ENCODE data around the gene HK1. TPM values are rescaled to one million over a fixed set of nuclear protein-coding genes. Genes with fewer than 3 reads are reported as not detected.

Gene HK1
- total and polyA plus RNA-seq, 2 of the 13 experiments (the other 11 are each of a cell fraction or from before 2014, with no cell fraction given): 0.29 to 1.5 TPM

GRCh38 chr10:69315610-69316312, 37.5 kb downstream of the HK1 start:
- Histone ChIP-seq H4K20me1 (ENCODE audit: insufficient read depth, low read length) (no peaks in the 10 kb centered on the region), H3K27ac (ENCODE audit: extremely low read length, insufficient read depth, low read length) (no peak overlapping the region), H3K4me1 (ENCODE audit: insufficient read depth, low read length) (0 out of 2 replicates have a peak, but pooled peaks cover 12% of the 10 kb centered on the region), H3K27me3 (ENCODE audit: control insufficient read depth in 1 of 2, insufficient read depth in 2 of 2, low read length in 2 of 2) (peaks cover 3 to 47% of the 10 kb centered on the region in 2 experiments; a peak in 4 of 5 replicates), H3K36me3 (replicated peaks in 1 of 2; ENCODE audit: control insufficient read depth in 1 of 2, insufficient read depth in 2 of 2, low read length in 2 of 2) (no peaks in the 10 kb centered on the region), H3K9me3 (ENCODE audit: low read length) (no peaks in the 10 kb centered on the region), H3K9ac (ENCODE audit: insufficient read depth, low read depth, low read length) (no peak overlapping the region), H2AFZ (ENCODE audit: low read length) (no peak overlapping the region), H3K79me2 (ENCODE audit: insufficient read depth, low read length) (no peaks in the 10 kb centered on the region), H3K4me3 (replicated peaks in 1 of 3; ENCODE audit: insufficient read depth in 1 of 3, low read depth in 2 of 3, low read length in 3 of 3) (no peak overlapping the region), H3K4me2 (ENCODE audit: low read depth, low read length) (no peak overlapping the region)
- ChIA-PET POLR2A (no interaction called here), CTCF (ENCODE audit: low intra/inter-chr PET ratio, low total read pairs) (no interaction called here)
- in situ Hi-C loops (cut with HindIII; ENCODE audit: extremely low pct_ligation_motif_present, low pct_unique_long_range_greater_than_20kb): no loop called here
- intact Hi-C loops (cut with micrococcal nuclease; ENCODE audit: unreplicated experiment): no loop called here
- DNase-seq (ENCODE audit: low spot score): no peak
- no peak for ATAC-seq
- 71% methylated on average over 6 of the region's 6 CpGs for WGBS (ENCODE audit: low lambda C conversion rate)
- no TSS peak for BruUV-seq (replicated peaks)
- no peak for FAIRE-seq
- TF ChIP-seq ZNF136 (CRISPR knock-in tag; IDR thresholded peaks at IDR 0.05; ENCODE audit: low read depth): no peak
- no peak for TF ChIP-seq ZNF101 (CRISPR knock-in tag; IDR thresholded peaks at IDR 0.05; ENCODE audit: borderline replicate concordance, low read depth)
- TF ChIP-seq ZNF644 (CRISPR knock-in tag; IDR thresholded peaks at IDR 0.05; ENCODE audit: low read depth): no peak
- no peak for TF ChIP-seq ZNF543 (CRISPR knock-in tag; IDR thresholded peaks at IDR 0.05)
- TF ChIP-seq ZNF343 (CRISPR knock-in tag; IDR thresholded peaks at IDR 0.05): no peak
- no peak for TF ChIP-seq PRDM10 (CRISPR knock-in tag; IDR thresholded peaks at IDR 0.05; ENCODE audit: low read depth)
- TF ChIP-seq MBD4 (IDR thresholded peaks at IDR 0.05; ENCODE audit: borderline replicate concordance, low read length): no peak
- no peak for TF ChIP-seq ZNF768 (CRISPR knock-in tag; IDR thresholded peaks at IDR 0.05)
- no peak for TF ChIP-seq CENPT (CRISPR knock-in tag; IDR thresholded peaks at IDR 0.05; ENCODE audit: low read depth)
- TF ChIP-seq ATAD3A (CRISPR knock-in tag; IDR thresholded peaks at IDR 0.05): no peak
- TF ChIP-seq RBAK (CRISPR knock-in tag; IDR thresholded peaks at IDR 0.05): no peak
- TF ChIP-seq ZUFSP (CRISPR knock-in tag; IDR thresholded peaks at IDR 0.05; ENCODE audit: borderline replicate concordance): no peak
- no peak for TF ChIP-seq HNRNPLL (IDR thresholded peaks at IDR 0.05; ENCODE audit: low read depth, low read length, poor library complexity, severe bottlenecking)
- no peak for TF ChIP-seq ZSCAN21 (CRISPR knock-in tag; IDR thresholded peaks at IDR 0.05; ENCODE audit: borderline replicate concordance)
- TF ChIP-seq PCBP2 (optimal IDR thresholded peaks at IDR 0.05; ENCODE audit: low read depth, low read length, poor library complexity, severe bottlenecking): no peak
- no peak for TF ChIP-seq SIN3A (IDR thresholded peaks at IDR 0.05; ENCODE audit: borderline replicate concordance, low read depth, low read length)

Data from HepG2 (cell line).